Stomach (tissue), 9 donors: ENCODE data around the gene MIR17HG. TPM values are rescaled to one million over a fixed set of nuclear protein-coding genes. Genes with fewer than 3 reads are reported as not detected.
A peak's percentile ranks its signal among the peaks of the same experiment; 100 is the strongest.
"Not testable (repeated sequence)": the region's sequence is repeated elsewhere in the genome, so short reads cannot be mapped to it uniquely, and the experiment has no call there.

Experiments used
- DNase-seq, 2 donors: peaks; one replicate each; pipeline versions ENCODE4 v3.0.0 to v3.0.0-alpha.2; 2013 to 2019
- H3K27ac ChIP-seq, 5 donors: fragments of 200-600 bp in 4 of 5; sonication (generic) in 4 of 5; one replicate each; pipeline ENCODE4 v1.5.1; 2013 to 2019; ENCODE audit warnings: mild to moderate bottlenecking in 1 of 5, moderate library complexity in 1 of 5
- H3K27me3 ChIP-seq, 3 donors: fragments of 200-600 bp; sonication (generic); one replicate each; pipeline ENCODE4 v1.5.1; 2017 to 2019; ENCODE audit warnings: mixed run types in 1 of 3
- H3K36me3 ChIP-seq, 4 donors: fragments of 200-600 bp; sonication (generic); 1 replicate in 3 of 4; 2 replicates in 1 of 4; pipeline ENCODE4 v1.5.1; 2016 to 2019
- H3K4me1 ChIP-seq, 4 donors: fragments of 200-600 bp; sonication (generic); one replicate each; pipeline ENCODE4 v1.5.1; 2016 to 2019
- H3K4me3 ChIP-seq, 4 donors: fragments of 200-600 bp; sonication (generic) in 3 of 4; one replicate each; pipeline ENCODE4 v1.5.1; 2016 to 2019; ENCODE audit warnings: mild to moderate bottlenecking in 1 of 4
- H3K9me3 ChIP-seq, 4 donors: fragments of 200-600 bp; sonication (generic); one replicate each; pipeline ENCODE4 v1.5.1; 2016 to 2019
- CTCF ChIP-seq, 7 experiments: fragments of 450-650 bp in 4 of 7; fragments of 200-600 bp in 3 of 7; sonication (generic) in 3 of 7; IDR thresholded peaks; one replicate each; pipeline ENCODE4 v1.5.1; 2016 to 2019; ENCODE audit warnings: antibody characterized with exemption in 7 of 7, control low read depth in 2 of 7, mild to moderate bottlenecking in 1 of 7
- EP300 ChIP-seq: sonication (generic); formaldehyde crosslinking; IDR thresholded peaks from one replicate; pipeline ENCODE4 v1.6.1; 2017; ENCODE audit warnings: antibody characterized with exemption
- POLR2A ChIP-seq, 4 donors: fragments of 450-650 bp; IDR thresholded peaks; one replicate each; pipeline ENCODE4 v1.6.1; 2016; ENCODE audit warnings: antibody characterized with exemption in 4 of 4, control low read depth in 2 of 4, mild to moderate bottlenecking in 1 of 4, moderate library complexity in 1 of 4
- POLR2AphosphoS5 ChIP-seq, 3 donors: sonication (generic); formaldehyde crosslinking; IDR thresholded peaks; one replicate each; pipeline ENCODE4 v1.6.1; 2016; ENCODE audit warnings: antibody characterized with exemption in 3 of 3
- WGBS, 5 donors: extraction: QIAGEN DNeasy Blood & Tissue Kit in 3 of 5; methylation state at CpG; one replicate each; pipeline versions ENCODE4 v1.1.5 to v1.1.7; 2013 to 2018; 5-methylcytosine and 5-hydroxymethylcytosine counted together
- intact Hi-C: fragments of 100-400 bp; cut with DNase I; formaldehyde crosslinking; loops from one replicate; pipeline ENCODE4 v1.15.1; 2023; ENCODE audit warnings: low total_unique reads
- polyA plus RNA-seq, 3 donors: library from polyadenylated mRNA; stranded (reverse); fragments of 200-250 nt; gene quantifications; one replicate each; pipeline ENCODE4 v1.2.3, GENCODE V29; 2013
- total RNA-seq, 5 donors: library from RNA; depleted of rRNA; stranded (reverse); fragments of >200 nt; gene quantifications; one replicate each; pipeline versions ENCODE4 v1.1.0 to v1.2.3, GENCODE V29; 2014 to 2016
- donor health status: healthy with polysubstance abuse.
- donor health status: Bipolar disorder and iron deficiency.
- donor health status: healthy.

The MIR17HG gene
- total and polyA plus RNA-seq, 8 donors, result 0.87 to 13.2 (median 4.8) TPM; not detected in 3

DNA sequence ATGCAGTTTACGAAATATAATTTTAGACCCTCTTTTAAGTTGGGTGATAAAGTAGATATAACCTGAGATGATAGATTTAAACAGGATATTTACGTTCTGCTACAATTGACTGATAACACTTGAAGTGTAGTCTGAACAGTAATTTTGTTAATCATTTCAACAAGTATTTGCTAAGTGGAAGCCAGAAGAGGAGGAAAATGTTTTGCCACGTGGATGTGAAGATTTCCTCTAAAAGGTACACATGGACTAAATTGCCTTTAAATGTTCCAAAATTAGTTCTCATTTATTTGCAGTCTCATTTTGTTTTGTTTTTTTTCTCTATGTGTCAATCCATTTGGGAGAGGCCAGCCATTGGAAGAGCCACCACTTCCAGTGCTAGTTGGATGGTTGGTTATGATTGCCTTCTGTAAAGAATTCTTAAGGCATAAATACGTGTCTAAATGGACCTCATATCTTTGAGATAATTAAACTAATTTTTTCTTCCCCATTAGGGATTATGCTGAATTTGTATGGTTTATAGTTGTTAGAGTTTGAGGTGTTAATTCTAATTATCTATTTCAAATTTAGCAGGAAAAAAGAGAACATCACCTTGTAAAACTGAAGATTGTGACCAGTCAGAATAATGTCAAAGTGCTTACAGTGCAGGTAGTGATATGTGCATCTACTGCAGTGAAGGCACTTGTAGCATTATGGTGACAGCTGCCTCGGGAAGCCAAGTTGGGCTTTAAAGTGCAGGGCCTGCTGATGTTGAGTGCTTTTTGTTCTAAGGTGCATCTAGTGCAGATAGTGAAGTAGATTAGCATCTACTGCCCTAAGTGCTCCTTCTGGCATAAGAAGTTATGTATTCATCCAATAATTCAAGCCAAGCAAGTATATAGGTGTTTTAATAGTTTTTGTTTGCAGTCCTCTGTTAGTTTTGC is 2.8 kb downstream of the MIR17HG start:
- WGBS, 5 donors, result 30 to 53% (median 37%) methylated on average over 5 of the region's 5 CpGs
- Histone ChIP-seq H3K27ac (no peak overlapping the region), H3K4me3 (peak overlapping the region in 2 of 4 donors; percentile 75 to 88), H3K9me3 (no peaks in the 10 kb centered on the region), H3K4me1 (peaks cover 10 to 54% (median 29%) of the 10 kb centered on the region in 4 donors), H3K27me3 (peaks cover 0 to 8% (median 0%) of the 10 kb centered on the region in 3 donors), H3K36me3 (peaks cover 5 to 51% (median 46%) of the 10 kb centered on the region in 4 donors)
- no peak for DNase-seq
- intact Hi-C loops, result no loop called here
- TF ChIP-seq POLR2A (IDR thresholded peaks at IDR 0.05), result no peak
- TF ChIP-seq POLR2AphosphoS5 (IDR thresholded peaks at IDR 0.05), result no peak
- no peak for TF ChIP-seq CTCF (IDR thresholded peaks at IDR 0.05)
- TF ChIP-seq EP300, result no peak

GRCh38 chr13:91351123-91351522 is 3.6 kb downstream of the MIR17HG start:
- TF ChIP-seq EP300, result no peak
- TF ChIP-seq POLR2AphosphoS5 (IDR thresholded peaks at IDR 0.05), result no peak
- no peak for TF ChIP-seq POLR2A (IDR thresholded peaks at IDR 0.05)
- intact Hi-C loops, result no loop called here

DNA sequence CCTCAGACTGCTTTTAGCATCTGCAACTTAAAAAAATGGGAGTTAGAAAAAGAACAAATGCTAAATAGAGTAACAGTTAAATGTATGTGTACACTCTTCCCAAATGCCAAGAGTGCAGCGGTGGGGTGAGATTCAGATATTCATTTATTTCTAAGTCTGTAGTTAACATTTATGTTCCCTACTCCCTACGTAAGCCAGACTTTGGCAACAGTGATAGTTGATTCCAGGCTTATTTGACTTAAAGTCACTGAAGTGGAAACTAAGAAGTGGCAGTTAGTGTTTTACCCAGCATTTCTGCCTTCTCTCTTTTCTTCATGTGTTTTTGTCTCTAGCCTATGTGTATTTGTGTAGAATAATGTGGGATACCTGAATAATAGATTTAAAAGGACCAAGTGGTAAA is 4.5 kb downstream of the MIR17HG start:
- 73 to 84% (median 82%) methylated on average over 2 of the region's 2 CpGs for WGBS, 5 donors

More at GRCh38 chr13:91351123-91351522, 3.6 kb downstream of the MIR17HG start:
- Histone ChIP-seq H3K27ac (no peak overlapping the region), H3K36me3 (peaks cover 5 to 60% (median 55%) of the 10 kb centered on the region in 4 donors), H3K4me1 (peaks cover 10 to 54% (median 29%) of the 10 kb centered on the region in 4 donors), H3K9me3 (no peaks in the 10 kb centered on the region), H3K27me3 (peaks cover 0 to under 1% (median 0%) of the 10 kb centered on the region in 3 donors), H3K4me3 (no peak overlapping the region)
- WGBS, 5 donors, result 77 to 92% (median 88%) methylated on average over 5 of the region's 5 CpGs
- DNase-seq, result no peak

GRCh38 chr13:91352891-91353290 is 5.4 kb downstream of the MIR17HG start:
- H3K27ac ChIP-seq, DNase-seq, H3K4me3 ChIP-seq, H3K9me3 ChIP-seq, H3K27me3 ChIP-seq, intact Hi-C loops: not testable (repeated sequence)
- H3K36me3 ChIP-seq, result peaks cover 5 to 73% (median 63%) of the 10 kb centered on the region in 4 donors
- peaks cover 10 to 44% (median 22%) of the 10 kb centered on the region in 4 donors for H3K4me1 ChIP-seq
- 80 to 89% (median 81%) methylated on average over 7 of the region's 7 CpGs for WGBS, 5 donors

More for the DNA sequence above, 4.5 kb downstream of the MIR17HG start:
- no peaks in the 10 kb centered on the region for H3K27me3 ChIP-seq
- intact Hi-C loops, result no loop called here
- H3K27ac ChIP-seq, result no peak overlapping the region
- H3K4me1 ChIP-seq, result peaks cover 10 to 45% (median 24%) of the 10 kb centered on the region in 4 donors
- H3K4me3 ChIP-seq, result no peak overlapping the region
- TF ChIP-seq POLR2A (IDR thresholded peaks at IDR 0.05), result no peak
- TF ChIP-seq POLR2AphosphoS5 (IDR thresholded peaks at IDR 0.05), result no peak
- no peak for TF ChIP-seq EP300
- no peak for TF ChIP-seq CTCF (IDR thresholded peaks at IDR 0.05)
- H3K36me3 ChIP-seq, result peaks cover 5 to 68% (median 62%) of the 10 kb centered on the region in 4 donors
- H3K9me3 ChIP-seq, result no peaks in the 10 kb centered on the region
- no peak for DNase-seq

- no peak for DNase-seq
- no peak overlapping the region for H3K27ac ChIP-seq
- no peak overlapping the region for H3K4me3 ChIP-seq
- intact Hi-C loops, result no loop called here
- peaks cover 10 to 48% (median 24%) of the 10 kb centered on the region in 4 donors for H3K4me1 ChIP-seq
- no peaks in the 10 kb centered on the region for H3K27me3 ChIP-seq
- TF ChIP-seq POLR2AphosphoS5 (IDR thresholded peaks at IDR 0.05), result no peak
- TF ChIP-seq EP300, result no peak
- no peak for TF ChIP-seq POLR2A (IDR thresholded peaks at IDR 0.05)
- TF ChIP-seq CTCF (IDR thresholded peaks at IDR 0.05), result no peak
- H3K36me3 ChIP-seq, result peaks cover 5 to 73% (median 63%) of the 10 kb centered on the region in 4 donors
- no peaks in the 10 kb centered on the region for H3K9me3 ChIP-seq
- WGBS, 5 donors, result 9 to 16% (median 12%) methylated on average over 1 of the region's 1 CpG
These were observed 6.0 kb downstream of the MIR17HG start for GRCh38 chr13:91353494-91353893.
